GM18520 (cell line): Measurements from ENCODE around the gene CEP19.

Experiments
- ATAC-seq: cut with Tn5 transposase; IDR thresholded peaks from one replicate; pipeline ENCODE4 v1.9.1; 2021; ENCODE audit not compliant: unreplicated experiment

The CEP19 gene

GRCh38 chr3:196667056-196667825 lies 44.8 kb downstream of the CEP19 start:
- ATAC-seq, result no peak

GRCh38 chr3:196666001-196666867 lies 45.8 kb downstream of the CEP19 start:
- no peak for ATAC-seq

- no peak for ATAC-seq
These were observed 49.1 kb downstream of the CEP19 start for GRCh38 chr3:196662711-196663571.

GRCh38 chr3:196662033-196662432 lies 50.0 kb downstream of the CEP19 start:
- ATAC-seq, result no peak

GRCh38 chr3:196661400-196661799 lies 50.6 kb downstream of the CEP19 start:
- ATAC-seq, result no peak

GRCh38 chr3:196660381-196661166 lies 51.5 kb downstream of the CEP19 start:
- no peak for ATAC-seq

GRCh38 chr3:196659901-196660351 lies 52.1 kb downstream of the CEP19 start:
- no peak for ATAC-seq
